ENCODE measurements around the gene TERT. TPM values are rescaled to one million over a fixed set of nuclear protein-coding genes. Genes with fewer than 3 reads are reported as not detected.

The TERT gene
- total and polyA plus RNA-seq, 2 of the 8 experiments (the other 6 are each of a cell fraction or from before 2014, with no cell fraction given), result 13.1 to 23.1 TPM

- TF ChIP-seq CTBP2 (IDR thresholded peaks at IDR 0.05; ENCODE audit: borderline replicate concordance, insufficient read depth, insufficient read length, low read length) (no peak), RFX5 (IDR thresholded peaks at IDR 0.05; ENCODE audit: borderline replicate concordance, low read depth, low read length) (no peak), NANOG (IDR thresholded peaks at IDR 0.05; ENCODE audit: insufficient read depth, low read depth, low read length, poor library complexity, severe bottlenecking) (no peak), JUN (IDR thresholded peaks at IDR 0.05; ENCODE audit: low read depth, low read length) (no peak)
Observed at GRCh38 chr5:1257363-1257762, 37.5 kb downstream of the TERT start (continued).
